IMR-90 (cell line): Measurements from ENCODE around the gene PPP3CB. TPM values are rescaled to one million over a fixed set of nuclear protein-coding genes. Genes with fewer than 3 reads are reported as not detected.

Source experiments
- ATAC-seq: fragments of 200-7000 bp; cut with Tn5 transposase; 2 replicates; pipeline ENCODE4 v1.9.1; 2020; ENCODE audit warnings: low read depth, mild to moderate bottlenecking, moderate library complexity
- BruUV-seq: library from RNA; stranded (reverse); fragments of 400-500 nt; replicated peaks from 2 replicates; lab custom pipeline; 2021; lab: Mats Ljungman, UMichigan
- CTCF ChIA-PET: fragments of 300-600 bp; formaldehyde crosslinking; extraction: SDS; loops from one replicate; lab custom pipeline; 2021; ENCODE audit warnings: antibody characterized with exemption; lab: Yijun Ruan, JAX
- POLR2A ChIA-PET: fragments of 300-600 bp; sonication (Branson Sonifier 250); formaldehyde crosslinking; loops from one replicate; lab custom pipeline; 2022; ENCODE audit warnings: antibody characterized with exemption; ENCODE audit not compliant: unreplicated experiment; lab: Charles Lee
- DNase-seq: peaks from one replicate; pipeline ENCODE4 v3.0.0; 2013
- H2AFZ ChIP-seq: replicated peaks from 2 replicates; pipeline ENCODE3; 2013; ENCODE audit warnings: low read length, mild to moderate bottlenecking; ENCODE audit not compliant: poor library complexity
- H2AK5ac ChIP-seq: 2 replicates; pipeline ENCODE4 v1.6.1; 2013; ENCODE audit warnings: low read depth, low read length, inconsistent platforms
- H2AK9ac ChIP-seq: replicated peaks from 2 replicates; pipeline ENCODE3; 2013; ENCODE audit warnings: mild to moderate bottlenecking, low read depth, low read length, moderate library complexity; ENCODE audit not compliant: poor library complexity
- H2BK120ac ChIP-seq: 2 replicates; pipeline ENCODE4 v1.6.1; 2013; ENCODE audit warnings: low read depth, low read length, inconsistent platforms
- H2BK15ac ChIP-seq: 3 replicates; pipeline ENCODE4 v1.6.1; 2013; ENCODE audit warnings: low read depth, low read length, inconsistent platforms
- H2BK20ac ChIP-seq: 2 replicates; pipeline ENCODE4 v1.6.1; 2013; ENCODE audit warnings: low read depth, mild to moderate bottlenecking, inconsistent platforms, low read length, moderate library complexity
- H2BK5ac ChIP-seq: 2 replicates; pipeline ENCODE4 v1.6.1; 2013; ENCODE audit warnings: mild to moderate bottlenecking, low read depth, low read length, inconsistent platforms; ENCODE audit not compliant: poor library complexity, severe bottlenecking
- H3K14ac ChIP-seq: replicated peaks from 2 replicates; pipeline ENCODE4 v1.6.1; 2013; ENCODE audit warnings: low read depth, low read length, inconsistent platforms
- H3K18ac ChIP-seq: 2 replicates; pipeline ENCODE4 v1.6.1; 2013; ENCODE audit warnings: low read depth, low read length, control low read depth
- H3K23ac ChIP-seq: 2 replicates; pipeline ENCODE4 v1.6.1; 2013; ENCODE audit warnings: low read depth, low read length, inconsistent platforms
- H3K27ac ChIP-seq: 2 replicates; pipeline ENCODE4 v1.5.1; 2013; ENCODE audit warnings: mild to moderate bottlenecking, control low read depth, low read length; ENCODE audit not compliant: insufficient read depth
- H3K27me3 ChIP-seq: 2 replicates; pipeline ENCODE4 v1.6.1; 2013; ENCODE audit warnings: low read length; ENCODE audit not compliant: control insufficient read depth, insufficient read depth
- H3K36me3 ChIP-seq: 2 replicates; pipeline ENCODE4 v1.6.1; 2013; ENCODE audit warnings: low read length, mixed read lengths; ENCODE audit not compliant: control insufficient read depth, insufficient read depth
- H3K4ac ChIP-seq: 2 replicates; pipeline ENCODE4 v1.6.1; 2013; ENCODE audit warnings: low read depth, low read length, inconsistent platforms
- H3K4me1 ChIP-seq: 2 replicates; pipeline ENCODE4 v1.6.1; 2013; ENCODE audit warnings: low read length, mixed read lengths; ENCODE audit not compliant: control insufficient read depth, insufficient read depth
- H3K4me2 ChIP-seq: 2 replicates; pipeline ENCODE4 v1.6.1; 2013; ENCODE audit warnings: low read depth, mild to moderate bottlenecking, control low read depth, low read length, moderate library complexity
- H3K4me3 ChIP-seq: 2 replicates; pipeline ENCODE4 v1.5.1; 2013; ENCODE audit warnings: low read depth, mild to moderate bottlenecking, control low read depth, low read length, moderate library complexity; ENCODE audit not compliant: insufficient read depth
- H3K56ac ChIP-seq: 2 replicates; pipeline ENCODE4 v1.6.1; 2013; ENCODE audit warnings: low read length, inconsistent platforms; ENCODE audit not compliant: insufficient read depth; ENCODE audit errors: extremely low read depth
- H3K79me1 ChIP-seq, 2 experiments: 2 replicates each; pipeline ENCODE4 v1.6.1; 2013; ENCODE audit warnings: low read length in 2 of 2, inconsistent platforms in 1 of 2, low read depth in 1 of 2
- H3K9ac ChIP-seq: 2 replicates; pipeline ENCODE4 v1.6.1; 2013; ENCODE audit warnings: low read depth, low read length, control low read depth
- H3K9me1 ChIP-seq: 2 replicates; pipeline ENCODE4 v1.6.1; 2013; ENCODE audit warnings: low read length, inconsistent platforms; ENCODE audit not compliant: insufficient read depth
- H3K9me3 ChIP-seq: 2 replicates; pipeline ENCODE4 v1.6.1; 2013; ENCODE audit warnings: low read length; ENCODE audit not compliant: control insufficient read depth, insufficient read depth
- H4K20me1 ChIP-seq: 2 replicates; pipeline ENCODE4 v1.6.1; 2013; ENCODE audit warnings: low read length, inconsistent platforms; ENCODE audit not compliant: insufficient read depth
- H4K5ac ChIP-seq: 2 replicates; pipeline ENCODE4 v1.6.1; 2013; ENCODE audit warnings: mild to moderate bottlenecking, low read depth, low read length, control low read depth
- H4K8ac ChIP-seq, 2 experiments: 2 replicates each; pipeline ENCODE4 v1.6.1; 2013; ENCODE audit warnings: low read depth in 2 of 2, low read length in 2 of 2, control low read depth in 1 of 2, inconsistent platforms in 1 of 2
- H4K91ac ChIP-seq: 2 replicates; pipeline ENCODE4 v1.6.1; 2013; ENCODE audit warnings: low read depth, low read length, inconsistent platforms; ENCODE audit not compliant: insufficient read depth
- BHLHE40 ChIP-seq: fragments of 150-350 bp; IDR thresholded peaks from 2 replicates; pipeline ENCODE4 v1.6.1; 2016; ENCODE audit warnings: mild to moderate bottlenecking, low read depth, low read length
- CEBPB ChIP-seq: IDR thresholded peaks from 2 replicates; pipeline ENCODE4 v1.6.1; 2012; ENCODE audit warnings: low read depth, low read length, improper control_type of control experiment
- CHD1 ChIP-seq: IDR thresholded peaks from 2 replicates; pipeline ENCODE4 v1.6.1; 2012; ENCODE audit warnings: low read depth, low read length, improper control_type of control experiment
- MAFK ChIP-seq: IDR thresholded peaks from 2 replicates; pipeline ENCODE4 v1.6.1; 2012; ENCODE audit warnings: low read depth, low read length, improper control_type of control experiment
- MAZ ChIP-seq: IDR thresholded peaks from 2 replicates; pipeline ENCODE4 v1.6.1; 2012; ENCODE audit warnings: low read depth, mild to moderate bottlenecking, low read length, improper control_type of control experiment, moderate library complexity, borderline replicate concordance
- MXI1 ChIP-seq: IDR thresholded peaks from 2 replicates; pipeline ENCODE4 v1.6.1; 2012; ENCODE audit warnings: low read depth, mild to moderate bottlenecking, low read length, moderate library complexity, borderline replicate concordance
- NFE2L2 ChIP-seq: fragments of 150-350 bp; IDR thresholded peaks from 2 replicates; pipeline ENCODE4 v1.6.1; 2016; ENCODE audit warnings: low read depth, mild to moderate bottlenecking, low read length
- RAD21 ChIP-seq: IDR thresholded peaks from 2 replicates; pipeline ENCODE4 v1.6.1; 2012; ENCODE audit warnings: low read length, improper control_type of control experiment
- RCOR1 ChIP-seq: IDR thresholded peaks from 2 replicates; pipeline ENCODE4 v1.6.1; 2012; ENCODE audit warnings: mild to moderate bottlenecking, low read length, improper control_type of control experiment; ENCODE audit not compliant: insufficient replicate concordance
- SMC3 ChIP-seq: fragments of 150-350 bp; IDR thresholded peaks from 2 replicates; pipeline ENCODE4 v1.6.1; 2016; ENCODE audit warnings: low read depth, mild to moderate bottlenecking, antibody characterized with exemption, low read length, moderate library complexity
- dilution Hi-C: fragments of 300-500 bp; cut with HindIII; formaldehyde crosslinking; loops from one replicate; pipeline ENCODE4 v1.14.3; 2018; ENCODE audit warnings: low sequenced_read_pairs; ENCODE audit not compliant: unreplicated experiment
- in situ Hi-C: fragments of 300-500 bp; cut with MboI; formaldehyde crosslinking; loops from 3 replicates; pipeline ENCODE4 v1.14.3; 2019; ENCODE audit warnings: low sequenced_read_pairs, inconsistent platforms, mixed read lengths
- intact Hi-C: fragments of 100-400 bp; cut with micrococcal nuclease; formaldehyde crosslinking; loops from 2 replicates; pipeline ENCODE4 v1.10.0; 2022
- polyA plus RNA-seq, 3 experiments: library from polyadenylated mRNA; depleted of rRNA; stranded (reverse); fragments of >200 nt; gene quantifications; 2 replicates each; pipeline ENCODE4 v1.2.3, GENCODE V29; 2012; ENCODE audit warnings: low replicate concordance in 1 of 3
- total RNA-seq: library from RNA; depleted of rRNA; stranded (reverse); fragments of >200 nt; gene quantifications from 2 replicates; pipeline ENCODE4 v1.2.3, GENCODE V29; 2012
- TF ChIP-seq, protein P1 (sequence below): conservative IDR thresholded peaks from 2 replicates; pipeline ENCODE4 v1.5.1; 2012; ENCODE audit warnings: mild to moderate bottlenecking, low read depth, low read length, improper control_type of control experiment
- TF ChIP-seq, protein P2 (sequence below): fragments of 150-350 bp; IDR thresholded peaks from 2 replicates; pipeline ENCODE4 v1.6.1; 2017; ENCODE audit warnings: mild to moderate bottlenecking, antibody characterized with exemption, low read length, low read depth

PPP3CB gene
- total and polyA plus RNA-seq, 2 of the 4 experiments (the other 2 are of a cell fraction), result 22.9 to 36.4 TPM

DNA sequence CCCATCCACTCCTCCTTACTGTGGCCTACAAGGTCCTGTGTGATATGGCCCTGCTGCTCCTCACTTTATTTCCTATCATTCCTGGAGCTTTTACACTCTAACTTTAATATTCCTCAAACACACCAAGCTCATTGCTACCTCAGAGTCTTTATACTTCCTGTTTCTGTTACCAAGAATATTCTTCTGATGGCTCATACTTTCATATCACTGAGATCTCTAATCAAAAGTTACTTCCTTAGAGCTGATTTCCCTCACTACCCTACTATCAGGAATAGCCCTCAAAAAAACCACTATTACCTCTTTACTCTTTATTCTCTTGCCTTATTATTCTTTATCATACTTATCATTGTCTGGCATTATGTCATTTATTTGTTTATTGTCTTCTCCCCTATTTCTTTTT, 5.8 kb upstream of the PPP3CB start:
- H3K4me3 ChIP-seq, result no peak overlapping the region
- H2BK20ac ChIP-seq, result no peak overlapping the region
- peaks cover under 1% of the 10 kb centered on the region; the same call in 1 of the 2 replicates for H3K4me1 ChIP-seq
- no peak overlapping the region for H2BK15ac ChIP-seq
- in situ Hi-C loops, result no loop called here
- H4K5ac ChIP-seq, result peak overlapping the region; percentile 36; the same call in 1 of the 2 replicates
- H3K56ac ChIP-seq, result no peak overlapping the region
- ATAC-seq, result peak; percentile 49; the same call in 1 of the 2 replicates
- H2BK5ac ChIP-seq, result peak overlapping the region; percentile 47
- no peaks in the 10 kb centered on the region for H3K27me3 ChIP-seq
- BruUV-seq, result no TSS peak
- H2AK5ac ChIP-seq, result no peak overlapping the region
- ChIA-PET POLR2A (no interaction called here), CTCF (no interaction called here)
- no peak overlapping the region for H2AK9ac ChIP-seq
- DNase-seq, result peak; percentile 20
- no peaks in the 10 kb centered on the region for H3K9me3 ChIP-seq
- H2AFZ ChIP-seq, result no peak overlapping the region
- no peak overlapping the region for H3K23ac ChIP-seq
- no peak overlapping the region for H3K27ac ChIP-seq
- no peak overlapping the region for H4K91ac ChIP-seq
- H4K20me1 ChIP-seq, result no peaks in the 10 kb centered on the region
- dilution Hi-C loops, result no loop called here
- intact Hi-C loops, result no loop called here
- no peak overlapping the region for H3K4me2 ChIP-seq
- H3K79me1 ChIP-seq, result peaks cover 5 to 10% of the 10 kb centered on the region in 2 experiments; a peak in 2 of 4 replicates
- H3K4ac ChIP-seq, result no peak overlapping the region
- H3K36me3 ChIP-seq, result peaks cover 10% of the 10 kb centered on the region
- H2BK120ac ChIP-seq, result no peak overlapping the region
- TF ChIP-seq, protein P1, sequence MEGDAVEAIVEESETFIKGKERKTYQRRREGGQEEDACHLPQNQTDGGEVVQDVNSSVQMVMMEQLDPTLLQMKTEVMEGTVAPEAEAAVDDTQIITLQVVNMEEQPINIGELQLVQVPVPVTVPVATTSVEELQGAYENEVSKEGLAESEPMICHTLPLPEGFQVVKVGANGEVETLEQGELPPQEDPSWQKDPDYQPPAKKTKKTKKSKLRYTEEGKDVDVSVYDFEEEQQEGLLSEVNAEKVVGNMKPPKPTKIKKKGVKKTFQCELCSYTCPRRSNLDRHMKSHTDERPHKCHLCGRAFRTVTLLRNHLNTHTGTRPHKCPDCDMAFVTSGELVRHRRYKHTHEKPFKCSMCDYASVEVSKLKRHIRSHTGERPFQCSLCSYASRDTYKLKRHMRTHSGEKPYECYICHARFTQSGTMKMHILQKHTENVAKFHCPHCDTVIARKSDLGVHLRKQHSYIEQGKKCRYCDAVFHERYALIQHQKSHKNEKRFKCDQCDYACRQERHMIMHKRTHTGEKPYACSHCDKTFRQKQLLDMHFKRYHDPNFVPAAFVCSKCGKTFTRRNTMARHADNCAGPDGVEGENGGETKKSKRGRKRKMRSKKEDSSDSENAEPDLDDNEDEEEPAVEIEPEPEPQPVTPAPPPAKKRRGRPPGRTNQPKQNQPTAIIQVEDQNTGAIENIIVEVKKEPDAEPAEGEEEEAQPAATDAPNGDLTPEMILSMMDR, result no peak
- TF ChIP-seq, protein P2, sequence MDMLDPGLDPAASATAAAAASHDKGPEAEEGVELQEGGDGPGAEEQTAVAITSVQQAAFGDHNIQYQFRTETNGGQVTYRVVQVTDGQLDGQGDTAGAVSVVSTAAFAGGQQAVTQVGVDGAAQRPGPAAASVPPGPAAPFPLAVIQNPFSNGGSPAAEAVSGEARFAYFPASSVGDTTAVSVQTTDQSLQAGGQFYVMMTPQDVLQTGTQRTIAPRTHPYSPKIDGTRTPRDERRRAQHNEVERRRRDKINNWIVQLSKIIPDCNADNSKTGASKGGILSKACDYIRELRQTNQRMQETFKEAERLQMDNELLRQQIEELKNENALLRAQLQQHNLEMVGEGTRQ, result no peak
- TF ChIP-seq MAFK (no peak), MXI1 (no peak), SMC3 (no peak), NFE2L2 (no peak), RCOR1 (no peak), MAZ (no peak), CEBPB (no peak), CHD1 (no peak), BHLHE40 (no peak), RAD21 (no peak)
- no peak overlapping the region for H3K18ac ChIP-seq
- H3K9me1 ChIP-seq, result peaks cover 10% of the 10 kb centered on the region
- 0 out of 2 replicates have a peak overlapping the region, but pooled peaks have one; percentile 22 for H3K14ac ChIP-seq
- peak overlapping the region in 1 of 2 experiments; percentile 50; a peak in 2 of 4 replicates for H4K8ac ChIP-seq
- no peak overlapping the region for H3K9ac ChIP-seq
